HG02840 (cell line): Measurements from ENCODE around the gene FTO.

ENCODE experiments used
- ATAC-seq: cut with Tn5 transposase; IDR thresholded peaks from one replicate; pipeline ENCODE4 v1.9.1; 2021; ENCODE audit warnings: mild to moderate bottlenecking, moderate library complexity, moderate number of reproducible peaks; ENCODE audit not compliant: unreplicated experiment, low FRiP score

Gene FTO

DNA sequence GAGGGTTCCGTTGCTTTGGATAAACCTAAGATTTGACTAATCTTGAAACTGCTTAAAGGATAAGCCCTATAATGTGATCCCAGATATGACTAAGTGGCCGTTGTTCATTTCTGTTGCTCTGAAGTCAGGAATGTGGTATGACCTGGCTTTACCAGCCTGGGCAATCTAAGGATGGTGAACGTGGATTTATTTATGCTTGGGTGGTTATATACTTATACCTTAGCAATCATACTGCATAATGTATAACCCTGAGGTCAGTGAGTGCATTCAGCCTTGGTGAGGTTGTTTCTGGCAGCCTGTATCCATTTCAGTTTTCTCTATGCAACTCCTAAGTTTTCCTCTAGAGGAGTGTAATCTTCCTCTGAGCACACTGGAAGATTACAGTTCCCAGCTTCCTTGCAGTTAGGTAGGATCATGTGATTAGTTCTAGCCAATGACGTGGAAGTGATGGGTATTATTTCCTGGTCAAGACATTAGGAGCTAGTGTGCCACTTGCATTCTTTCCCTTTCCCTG, 41.9 kb downstream of the FTO start:
- no peak for ATAC-seq

DNA sequence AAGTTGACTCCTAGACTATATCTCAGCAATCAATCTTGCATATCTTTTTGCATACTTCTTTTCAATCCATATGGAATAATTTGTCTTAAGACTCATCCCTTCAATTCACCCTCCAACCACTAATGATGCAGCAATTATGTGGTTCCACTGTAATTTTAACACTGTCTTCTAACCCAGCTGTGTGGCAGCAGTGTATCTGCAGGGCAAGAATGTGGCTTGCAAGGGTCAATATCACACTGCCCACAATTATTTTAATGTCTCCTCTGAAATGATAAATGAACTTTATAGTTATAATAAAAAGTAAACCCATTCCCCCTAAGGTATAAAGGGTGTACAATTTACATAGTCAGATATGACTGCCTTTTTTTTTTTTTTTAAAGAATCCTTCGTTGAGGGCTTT, 48.6 kb downstream of the FTO start:
- no peak for ATAC-seq

DNA sequence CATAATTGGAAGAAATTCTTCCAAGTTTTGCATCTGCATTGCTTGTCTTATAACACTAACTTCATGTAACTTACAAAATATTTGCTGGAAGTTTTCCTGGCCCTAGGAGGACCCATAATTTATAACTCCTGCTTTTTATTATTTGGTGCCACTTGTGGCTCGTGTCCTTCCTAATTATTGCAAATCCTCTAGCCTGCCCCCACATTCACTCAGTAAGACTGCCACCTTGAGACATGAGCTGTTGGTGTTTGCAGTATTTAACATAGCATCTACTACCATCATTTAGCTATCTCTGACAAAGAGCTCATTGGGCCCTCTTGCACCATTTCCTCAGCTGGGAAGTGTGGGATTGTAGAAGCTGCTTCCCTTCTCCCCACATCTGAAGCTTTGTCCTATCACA, 49.5 kb downstream of the FTO start:
- ATAC-seq: no peak

DNA sequence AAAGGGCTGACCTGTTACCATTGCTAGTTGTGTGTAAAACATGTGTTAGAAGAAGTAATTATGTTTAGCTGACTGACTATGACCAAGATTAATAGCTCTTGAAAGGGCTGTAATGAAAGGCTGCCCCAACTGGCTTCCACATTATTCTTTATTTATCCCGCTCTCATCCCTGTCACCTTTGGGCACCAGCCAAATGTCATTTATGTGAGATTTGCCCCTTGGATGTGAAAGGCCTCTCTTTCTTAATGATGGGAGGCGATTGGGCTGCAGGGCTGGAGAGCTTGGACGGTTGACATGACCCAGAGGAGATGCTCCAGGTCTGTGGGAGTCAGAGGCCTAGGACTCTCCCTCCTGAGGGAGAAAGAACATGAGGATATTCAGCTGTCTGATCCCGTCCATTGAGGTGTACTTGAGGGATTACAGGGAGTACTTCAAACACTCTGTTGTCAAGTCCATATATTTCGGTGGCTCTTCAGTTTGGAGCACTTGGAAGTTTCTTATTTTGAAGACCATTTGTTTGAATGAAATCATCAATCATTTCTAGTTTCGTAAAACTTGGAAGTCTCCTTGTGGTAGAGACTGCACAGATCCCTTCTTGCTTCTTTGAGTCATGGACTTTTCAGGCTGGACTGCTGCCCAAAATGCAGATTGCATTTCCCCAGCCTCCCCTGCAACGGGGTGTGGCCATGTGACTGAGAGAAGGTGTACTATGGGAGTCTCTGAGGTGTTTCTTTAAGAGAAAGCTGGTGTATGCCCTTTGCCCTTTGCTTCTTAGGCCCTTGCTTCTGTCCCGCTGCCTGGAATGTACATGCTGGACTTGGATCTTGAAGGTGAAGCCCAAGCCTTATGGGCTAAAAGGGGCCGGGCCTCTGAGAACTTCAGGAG, 51.3 kb downstream of the FTO start:
- no peak for ATAC-seq

DNA sequence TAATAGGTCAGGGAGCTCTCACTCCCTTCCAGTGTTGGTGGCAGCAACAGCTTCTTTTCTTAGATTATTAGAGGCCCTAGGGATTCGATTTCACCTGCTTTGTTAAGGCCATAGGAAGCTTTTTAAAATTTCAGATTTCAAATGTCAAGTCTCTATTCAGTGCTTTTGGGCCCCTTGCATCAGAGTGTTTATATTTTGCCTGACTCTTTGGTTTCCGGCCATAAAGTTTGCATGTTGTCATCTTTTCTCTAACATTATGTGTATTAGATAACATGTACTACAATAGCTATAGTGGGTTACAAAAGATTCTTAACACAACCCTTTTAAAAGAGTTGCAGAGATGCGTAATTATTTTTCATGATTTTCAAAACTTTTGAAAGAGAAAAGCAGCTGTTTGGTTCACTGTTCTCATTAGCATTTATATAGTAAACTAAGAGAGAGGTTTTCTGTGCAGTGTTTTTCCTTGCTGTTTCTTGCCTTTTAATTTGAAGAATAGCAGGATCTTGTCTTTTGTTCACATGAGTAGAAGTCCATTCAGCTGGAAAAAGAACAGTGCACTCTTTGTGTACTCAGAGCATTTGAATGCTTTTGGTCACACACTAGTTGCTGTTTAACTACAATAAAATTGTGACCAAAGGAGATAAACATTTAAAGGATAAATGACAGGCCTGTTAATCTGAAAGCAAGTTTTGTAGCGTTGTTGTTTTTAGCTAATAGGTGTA, 52.5 kb downstream of the FTO start:
- ATAC-seq: no peak

DNA sequence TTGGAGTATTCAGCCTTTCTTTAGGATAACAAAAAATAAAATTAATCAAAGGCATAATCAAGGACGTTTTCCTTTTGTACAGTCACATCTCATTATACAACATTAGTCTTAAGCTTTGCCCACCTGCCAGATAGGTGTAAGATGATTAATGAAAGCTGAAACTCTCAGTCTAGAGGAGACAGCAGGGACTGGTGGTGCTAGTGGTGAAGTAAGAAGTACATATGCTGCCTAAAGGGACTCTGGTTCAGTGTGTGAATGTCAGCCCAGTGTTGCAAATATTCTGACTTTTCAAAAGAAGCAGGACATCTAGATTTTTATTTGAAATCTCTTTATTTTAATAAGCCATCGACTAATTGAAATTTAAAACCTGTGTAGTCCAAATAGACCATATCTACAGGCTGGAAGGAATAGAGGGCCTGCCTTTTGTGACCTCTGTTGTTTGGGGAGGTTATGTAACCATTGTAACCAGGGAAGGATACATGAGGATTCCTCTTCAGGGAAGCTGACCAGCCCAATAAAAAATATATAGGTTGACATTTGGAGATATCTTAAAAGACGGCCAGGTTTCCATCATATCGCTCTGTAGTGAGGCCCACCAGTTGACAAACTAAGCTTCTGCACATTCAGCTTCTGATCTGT, 54.1 kb downstream of the FTO start:
- ATAC-seq: no peak

DNA sequence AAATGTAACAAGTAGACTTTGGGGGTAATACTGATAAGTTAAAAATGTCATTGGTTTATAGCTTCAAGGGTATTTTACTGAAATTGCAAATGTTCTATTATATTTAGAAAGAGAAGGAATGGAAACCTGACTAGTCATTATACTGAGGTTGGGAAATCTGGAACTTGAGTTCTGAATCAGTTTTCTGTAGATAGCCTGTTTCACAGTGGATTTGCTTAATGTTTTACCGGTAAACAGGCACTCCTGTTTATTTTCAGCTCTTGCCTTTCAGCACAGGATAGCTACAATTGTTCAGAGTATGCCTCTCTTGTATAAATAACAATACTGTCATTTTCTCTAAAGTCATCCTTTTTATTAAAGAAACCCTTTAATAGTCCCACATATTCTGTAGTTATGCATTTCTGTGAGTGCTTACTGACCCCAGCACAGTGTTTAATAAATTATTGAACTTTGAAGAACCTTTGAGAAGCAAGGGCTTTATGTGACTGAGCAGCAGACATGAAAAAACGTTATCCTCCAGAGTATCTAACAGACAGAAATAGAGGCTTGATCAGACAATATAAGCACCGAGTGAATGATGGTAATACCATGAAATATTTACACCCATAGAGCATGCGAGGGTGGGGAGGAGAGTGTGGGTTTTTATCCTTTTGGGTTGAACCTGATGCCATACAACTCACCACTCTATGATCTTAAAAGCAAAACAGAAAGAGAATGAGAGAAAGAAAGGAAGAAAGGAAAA, 58.2 kb downstream of the FTO start:
- ATAC-seq: no peak

DNA sequence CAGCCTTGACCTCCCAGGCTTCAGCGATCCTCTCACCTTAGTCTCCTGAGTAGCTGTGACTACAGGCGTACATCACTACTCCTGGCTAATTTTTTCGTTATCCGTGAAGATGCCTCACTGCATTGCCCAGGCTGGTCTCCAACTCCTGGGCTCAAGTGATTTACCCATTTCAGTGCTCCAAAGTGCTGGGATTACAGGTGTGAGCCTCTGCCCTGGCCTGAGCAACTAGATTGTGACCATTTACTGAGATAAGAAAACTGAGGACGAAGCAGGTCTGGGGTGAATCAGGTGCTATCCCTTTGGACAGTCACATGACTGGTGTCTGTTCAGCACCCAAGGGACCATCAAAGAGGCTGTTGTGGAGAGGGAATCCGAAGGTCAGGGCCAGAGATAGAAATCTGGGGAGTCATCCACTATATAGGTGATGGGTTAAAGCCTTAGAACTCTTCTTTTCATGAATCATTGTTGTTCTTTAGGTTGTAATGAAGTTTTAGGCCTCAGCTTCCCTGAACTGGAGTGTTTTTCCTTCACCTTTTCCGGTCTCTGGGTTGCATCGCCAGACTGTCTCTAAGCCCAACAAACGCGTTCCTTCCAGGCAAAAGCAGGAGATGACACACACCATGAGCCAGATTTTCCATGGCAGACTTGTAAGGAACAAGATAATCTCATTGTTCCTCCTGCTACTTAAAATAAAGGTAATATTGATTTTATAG, 62.5 kb downstream of the FTO start:
- ATAC-seq: no peak

DNA sequence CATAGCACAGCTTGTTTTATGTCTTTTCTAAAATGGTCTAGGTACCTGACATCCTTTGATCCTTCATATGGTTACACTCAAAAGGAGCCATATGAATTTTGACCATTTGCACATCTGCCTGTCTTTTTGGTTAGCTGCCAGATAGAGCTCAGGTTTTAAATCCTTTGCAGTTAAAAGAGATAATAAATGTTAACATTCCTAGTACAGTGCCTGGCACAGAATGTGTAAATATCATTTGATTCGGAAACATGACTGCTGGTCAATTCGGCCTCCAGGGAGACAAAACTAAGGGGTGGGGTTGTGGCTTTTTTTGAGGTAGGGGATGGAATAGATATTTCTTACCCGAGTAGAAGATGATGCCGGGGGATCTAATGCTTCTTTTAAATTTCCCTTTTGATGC, 64.2 kb downstream of the FTO start:
- no peak for ATAC-seq

DNA sequence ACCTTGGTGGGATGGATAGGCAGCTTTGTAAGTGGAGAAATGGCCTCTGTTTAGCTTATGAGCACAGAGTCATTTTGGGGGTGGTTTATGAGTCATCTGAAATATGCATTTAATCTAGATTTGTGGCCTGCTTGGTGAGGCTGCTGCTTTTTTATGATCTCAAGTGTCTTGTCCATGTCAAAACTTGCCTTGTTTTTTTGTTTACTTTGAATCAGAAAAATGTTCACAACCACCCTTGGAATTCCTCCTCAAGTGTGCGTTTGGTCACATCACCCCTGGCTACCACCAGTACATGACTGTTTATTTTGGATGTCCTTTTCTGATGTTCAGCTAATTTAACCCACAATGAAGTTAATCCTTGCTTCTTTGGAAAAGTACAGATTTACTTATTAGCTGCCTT, 64.6 kb downstream of the FTO start:
- no peak for ATAC-seq

DNA sequence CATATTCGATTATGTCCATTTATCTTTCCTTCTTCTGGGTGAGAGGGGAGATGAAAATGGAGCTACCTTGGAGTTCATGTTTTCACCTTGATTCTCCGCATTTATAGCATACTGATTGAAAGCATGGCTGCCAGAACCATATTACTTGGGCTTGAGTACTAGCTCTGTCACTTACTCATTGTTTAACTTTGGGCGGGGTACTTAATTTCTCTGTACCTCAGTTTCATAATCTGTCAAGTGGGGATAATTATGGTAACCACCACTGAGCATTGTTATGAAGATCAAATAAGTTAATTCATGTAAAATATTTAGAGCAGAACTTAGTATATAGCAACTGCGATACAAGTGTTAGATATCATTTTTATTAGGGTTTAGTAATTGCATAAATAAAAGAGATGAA, 65.2 kb downstream of the FTO start:
- no peak for ATAC-seq

DNA sequence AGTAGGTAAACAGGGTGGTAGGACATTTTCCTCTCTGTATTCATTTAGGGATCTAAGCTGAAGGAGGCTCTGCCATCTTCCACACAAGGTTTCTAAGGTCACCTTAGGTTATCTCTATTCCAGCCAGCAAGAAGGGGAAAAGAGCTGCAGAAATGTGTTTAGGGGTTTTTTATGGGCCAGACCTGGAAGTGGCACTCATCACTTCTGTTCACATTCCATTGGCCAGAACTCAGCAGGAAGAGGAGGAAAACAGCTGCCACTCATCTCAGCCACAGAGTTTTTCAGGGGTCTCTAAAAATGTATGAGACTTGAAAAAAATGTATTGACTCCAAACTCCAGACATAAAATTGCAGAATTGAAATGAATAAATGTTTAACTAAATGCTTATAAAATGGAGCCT, 65.8 kb downstream of the FTO start:
- no peak for ATAC-seq

DNA sequence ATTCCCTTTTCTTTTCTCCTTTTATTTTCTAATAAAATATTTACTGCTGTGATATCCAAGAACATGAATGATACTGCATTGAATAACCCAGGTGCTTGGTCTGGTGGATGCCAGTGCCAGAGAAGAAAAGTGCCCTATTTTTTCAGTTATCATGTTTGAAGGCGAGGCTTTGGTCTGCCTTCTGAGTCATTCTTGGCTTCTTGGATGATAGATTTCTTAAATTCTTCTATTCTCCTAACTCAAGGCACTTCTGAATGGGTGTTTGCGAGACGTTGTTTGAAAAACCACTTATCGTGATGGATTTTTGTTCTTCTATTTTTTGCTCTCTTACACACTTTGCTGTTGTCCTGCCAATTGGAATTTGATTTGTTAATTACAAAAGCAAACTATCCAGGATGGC, 66.7 kb downstream of the FTO start:
- no peak for ATAC-seq

DNA sequence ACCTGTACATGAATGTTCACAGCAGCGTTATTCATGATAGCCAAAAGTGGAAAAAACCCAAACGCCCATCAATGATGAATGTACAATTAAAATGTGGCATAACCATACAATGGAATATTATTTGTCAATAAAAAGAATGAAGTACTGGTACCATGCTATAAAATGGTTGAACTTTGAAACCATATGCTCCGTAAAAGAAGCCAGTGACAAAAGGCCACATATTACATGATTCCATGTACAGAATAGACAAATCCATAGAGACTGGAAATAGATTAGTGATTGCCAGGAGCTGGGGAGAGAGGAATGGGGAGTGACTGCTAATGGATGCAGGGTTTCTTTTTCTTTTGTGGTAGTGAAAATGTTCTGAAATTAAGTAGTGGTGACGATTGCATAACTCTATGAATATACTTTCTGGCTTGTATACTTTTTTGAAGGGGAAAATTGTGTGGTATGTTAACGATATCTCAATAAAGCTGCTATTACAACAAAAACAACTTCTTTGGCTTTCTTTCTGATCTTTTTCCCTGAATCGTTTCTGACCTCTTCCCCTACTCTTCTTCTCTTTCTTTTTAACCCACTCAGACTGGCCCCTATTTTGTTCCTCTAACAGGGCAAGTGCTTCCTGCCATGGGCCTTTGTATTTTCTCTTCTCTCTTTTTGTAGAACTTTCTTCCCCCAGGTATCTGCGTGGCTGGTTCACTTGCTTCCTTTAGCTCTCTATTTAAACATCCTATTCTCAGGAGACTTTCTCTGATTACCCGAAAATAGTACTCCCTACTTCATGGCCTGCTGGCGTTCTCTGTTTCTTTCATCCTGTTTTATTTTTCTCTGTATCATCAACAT, 67.9 kb downstream of the FTO start:
- no peak for ATAC-seq

DNA sequence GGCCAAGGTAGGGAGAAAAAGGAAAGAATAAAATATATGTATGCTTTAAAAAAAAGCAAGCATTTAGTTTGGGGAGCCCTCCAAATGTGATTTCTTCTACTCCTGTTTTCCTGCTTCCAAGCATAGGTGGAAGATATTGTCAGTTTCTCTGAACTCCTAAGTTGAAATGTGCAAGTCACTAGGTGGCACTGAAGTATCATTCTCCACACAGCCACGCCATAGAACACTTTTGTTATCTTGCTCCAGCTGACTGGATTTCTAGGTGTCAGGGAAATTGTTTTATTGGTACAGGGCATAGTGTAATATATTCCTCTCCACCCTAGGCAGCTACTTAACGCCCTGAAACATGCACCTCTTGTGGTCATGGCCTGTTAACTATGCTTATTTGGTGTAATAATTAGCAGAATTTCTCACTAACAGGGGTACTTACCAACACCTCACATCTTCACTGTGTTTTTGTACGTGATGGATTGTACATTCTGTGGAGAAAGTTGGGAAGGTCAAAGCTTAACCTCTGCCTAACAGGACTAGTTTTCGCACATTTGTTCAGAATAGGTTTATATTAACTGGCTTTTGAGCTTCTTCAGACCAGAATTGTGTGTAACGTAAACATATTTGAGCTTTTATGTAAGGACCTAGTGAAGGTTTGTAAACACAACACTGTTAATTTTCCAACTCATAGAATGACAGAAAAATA, 69.3 kb downstream of the FTO start:
- ATAC-seq: no peak

DNA sequence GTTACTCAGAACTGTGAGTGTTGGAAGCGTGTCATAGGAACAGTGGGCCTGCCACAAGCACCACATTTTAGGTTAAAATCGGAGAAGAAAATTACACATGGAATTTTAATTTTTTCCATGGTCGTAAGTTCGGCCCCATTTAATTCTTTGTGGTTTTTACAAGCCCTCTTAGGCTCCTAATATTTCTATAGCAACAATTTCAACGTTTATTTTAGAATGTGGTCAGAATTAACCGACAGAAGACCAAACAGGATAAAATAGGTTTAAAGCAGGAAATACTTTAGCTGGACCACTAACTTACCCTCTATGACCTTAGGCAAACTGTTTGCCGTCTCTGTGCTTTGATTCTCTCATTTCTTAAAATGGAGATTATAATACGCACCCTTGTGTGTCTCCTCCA, 69.9 kb downstream of the FTO start:
- ATAC-seq: no peak

DNA sequence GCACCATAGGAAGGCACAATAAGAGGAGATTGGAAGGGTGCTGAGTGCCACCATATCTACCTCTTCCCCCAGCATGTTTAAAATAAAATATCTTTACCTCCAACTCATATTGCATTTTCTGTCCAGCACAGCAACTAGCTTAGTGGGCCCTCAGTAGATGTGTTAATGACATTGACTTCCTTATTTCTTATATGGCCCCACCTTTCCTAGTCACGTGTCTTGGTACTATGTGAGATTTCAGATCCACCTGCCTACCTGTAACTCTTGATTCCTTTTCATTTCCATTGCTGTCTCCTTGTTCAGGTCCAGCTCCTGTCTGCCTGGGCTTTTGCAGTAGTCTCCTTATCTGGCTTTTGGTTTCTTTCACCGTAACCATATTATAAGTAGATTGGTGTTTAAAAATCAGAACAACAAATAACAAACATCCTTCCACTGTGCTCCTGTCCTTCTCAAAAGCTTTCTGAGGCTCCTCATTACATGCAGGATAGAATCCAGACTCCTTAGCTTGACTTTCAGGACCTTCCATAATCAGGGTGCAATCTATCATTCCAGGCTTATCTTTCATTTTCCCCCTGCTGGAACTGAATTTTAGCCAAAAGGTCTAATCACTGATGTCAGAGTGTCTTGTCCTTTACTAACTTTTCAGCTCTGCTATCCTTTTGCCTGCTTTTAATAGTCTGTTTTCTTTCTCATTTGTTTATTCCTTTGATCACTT, 71.3 kb downstream of the FTO start:
- ATAC-seq: no peak
